ENCODE measurements around the gene ATG9B. TPM values are rescaled to one million over a fixed set of nuclear protein-coding genes. Genes with fewer than 3 reads are reported as not detected.

ATG9B gene
- total and polyA plus RNA-seq, 9 of the 15 experiments (the other 6 are each of a cell fraction or from before 2014, with no cell fraction given) = 0.29 to 8.0 (median 2.1) TPM

GRCh38 chr7:150992833-150993302 lies 31.4 kb downstream of the ATG9B start (continued):
- TF ChIP-seq GTF3C2 (IDR thresholded peaks at IDR 0.05; ENCODE audit: borderline replicate concordance, extremely low read depth, insufficient read length) (no peak), RFX5 (IDR thresholded peaks at IDR 0.05; ENCODE audit: low read depth, low read length) (no peak), NR2F6 (CRISPR knock-in tag; IDR thresholded peaks at IDR 0.05) (no peak), ZNF282 (CRISPR knock-in tag; IDR thresholded peaks at IDR 0.05) (no peak), CBX5 (IDR thresholded peaks at IDR 0.05; ENCODE audit: borderline replicate concordance, low read depth) (no peak), HDAC3 (IDR thresholded peaks at IDR 0.05; ENCODE audit: borderline replicate concordance, partially characterized antibody) (no peak), TCF7 (IDR thresholded peaks at IDR 0.05; ENCODE audit: borderline replicate concordance) (no peak), MTA1 (IDR thresholded peaks at IDR 0.05; ENCODE audit: borderline replicate concordance) (no peak; the same call in 1 of the 2 replicates), RBM17 (IDR thresholded peaks at IDR 0.05; ENCODE audit: borderline replicate concordance, low read depth, low read length) (no peak), RBM14 (IDR thresholded peaks at IDR 0.05; ENCODE audit: borderline replicate concordance, insufficient read depth, low read depth, low read length) (no peak), ZNF764 (CRISPR knock-in tag; IDR thresholded peaks at IDR 0.05; ENCODE audit: low read depth) (no peak), ZNF586 (CRISPR knock-in tag; conservative IDR thresholded peaks at IDR 0.05) (no peak), POLR2AphosphoS5 (IDR thresholded peaks at IDR 0.05; ENCODE audit: control insufficient read depth, insufficient read depth, low read depth, low read length) (no peak), ZNF740 (CRISPR knock-in tag; IDR thresholded peaks at IDR 0.05) (peak; percentile 73), ZNF740 (tag; IDR thresholded peaks at IDR 0.05) (no peak), CBFA2T3 (IDR thresholded peaks at IDR 0.05) (peak; percentile 19; the same call in 1 of the 2 replicates), HMGXB4 (CRISPR knock-in tag; IDR thresholded peaks at IDR 0.05) (no peak), KLF13 (tag; IDR thresholded peaks at IDR 0.05; ENCODE audit: borderline replicate concordance, low read depth) (0 out of 2 replicates have a peak, but pooled peaks have one; percentile 48), CGGBP1 (CRISPR knock-in tag; IDR thresholded peaks at IDR 0.05) (no peak), ETV1 (tag; conservative IDR thresholded peaks at IDR 0.05; ENCODE audit: low read depth) (no peak), EGR1 (conservative IDR thresholded peaks at IDR 0.05) (peak; percentile 77)
- TF ChIP-seq, protein P1, sequence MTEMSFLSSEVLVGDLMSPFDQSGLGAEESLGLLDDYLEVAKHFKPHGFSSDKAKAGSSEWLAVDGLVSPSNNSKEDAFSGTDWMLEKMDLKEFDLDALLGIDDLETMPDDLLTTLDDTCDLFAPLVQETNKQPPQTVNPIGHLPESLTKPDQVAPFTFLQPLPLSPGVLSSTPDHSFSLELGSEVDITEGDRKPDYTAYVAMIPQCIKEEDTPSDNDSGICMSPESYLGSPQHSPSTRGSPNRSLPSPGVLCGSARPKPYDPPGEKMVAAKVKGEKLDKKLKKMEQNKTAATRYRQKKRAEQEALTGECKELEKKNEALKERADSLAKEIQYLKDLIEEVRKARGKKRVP (CRISPR knock-in tag; IDR thresholded peaks at IDR 0.05) = no peak
